ENCODE results near the gene FIS1. TPM values are rescaled to one million over a fixed set of nuclear protein-coding genes. Genes with fewer than 3 reads are reported as not detected.
"Not testable (repeated sequence)": the region's sequence is repeated elsewhere in the genome, so short reads cannot be mapped to it uniquely, and the experiment has no call there.

The FIS1 gene
- total RNA-seq, 2 experiments from 2014 or later, result 81.2 to 82.3 TPM

- Histone ChIP-seq H3K4me1 (ENCODE audit: insufficient read depth, low read length) (peaks cover 32% of the 10 kb centered on the region), H3K27me3 (ENCODE audit: control insufficient read depth in 1 of 2, insufficient read depth in 2 of 2, low read length in 2 of 2) (peaks cover 7 to 15% of the 10 kb centered on the region in 2 experiments), H3K9me3 (ENCODE audit: control insufficient read depth in 1 of 2, insufficient read depth in 1 of 2, low read length in 2 of 2) (peaks cover 0 to 11% of the 10 kb centered on the region in 2 experiments), H3K27ac (ENCODE audit: low read depth in 1 of 2, low read length in 2 of 2) (no peak overlapping the region), H3K4me3 (ENCODE audit: low read length) (no peak overlapping the region), H3K36me3 (ENCODE audit: insufficient read depth, low read length) (peaks cover 12% of the 10 kb centered on the region)
- Mint-ChIP-seq H3K36me3 (ENCODE audit: low read depth) (peaks cover 23% of the 10 kb centered on the region), H3K27ac (no peak overlapping the region), H3K4me3 (no peak overlapping the region), H3K4me1 (ENCODE audit: low read depth) (peaks cover 10% of the 10 kb centered on the region), H3K27me3 (peaks cover 18% of the 10 kb centered on the region), H3K9me3 (no peaks in the 10 kb centered on the region)
- POLR2A ChIA-PET, result no interaction called here
- no peak for TF ChIP-seq CTCF (IDR thresholded peaks at IDR 0.05)
- intact Hi-C loops (cut with DNase I, micrococcal nuclease), result no loop called here
- no peak for ATAC-seq (ENCODE audit: poor library complexity)
- CTCF ChIA-PET, result interaction anchor here (1.5 kb wide), 1 partner anchor 38 kb away, joined by 4 read pairs; no protein-coding TSS in a partner anchor
- no peak for DNase-seq
These were observed 38.8 kb downstream of the FIS1 start for GRCh38 chr7:101205901-101206664.

GRCh38 chr7:101203740-101204738, 40.8 kb downstream of the FIS1 start:
- H3K36me3 ChIP-seq (ENCODE audit: insufficient read depth, low read length), result not testable (repeated sequence)

GRCh38 chr7:101202603-101202918, 42.3 kb downstream of the FIS1 start:
- ChIA-PET CTCF (interaction anchor here (0.5 to 2.6 kb wide), 2 partner anchors 10 to 304 kb away, joined by 3 to 7 read pairs; no protein-coding TSS in a partner anchor), POLR2A (interaction anchor here (1.4 kb wide), 1 partner anchor 15 kb away, joined by 4 read pairs; the partner anchor contains the start of gene ZNHIT1)
- no peaks in the 10 kb centered on the region for H3K36me3 ChIP-seq (ENCODE audit: insufficient read depth, low read length)
- no peak for TF ChIP-seq CTCF (IDR thresholded peaks at IDR 0.05)
- DNase-seq (no peak), ATAC-seq (ENCODE audit: poor library complexity) (no peak)
- intact Hi-C loops (cut with DNase I, micrococcal nuclease), result no loop called here
- H3K4me3 ChIP-seq (ENCODE audit: low read length), result no peak overlapping the region
- no peak overlapping the region for H3K27ac ChIP-seq (ENCODE audit: low read depth in 1 of 2, low read length in 2 of 2)
- Mint-ChIP-seq H3K36me3 (ENCODE audit: low read depth) (peaks cover 4% of the 10 kb centered on the region), H3K4me1 (ENCODE audit: low read depth) (peaks cover 15% of the 10 kb centered on the region), H3K27me3 (peaks cover 36% of the 10 kb centered on the region), H3K27ac (no peak overlapping the region), H3K9me3 (no peaks in the 10 kb centered on the region), H3K4me3 (no peak overlapping the region)
- H3K27me3 ChIP-seq (ENCODE audit: control insufficient read depth in 1 of 2, insufficient read depth in 2 of 2, low read length in 2 of 2), result peaks cover 18 to 24% of the 10 kb centered on the region in 2 experiments
- H3K9me3 ChIP-seq (ENCODE audit: control insufficient read depth in 1 of 2, insufficient read depth in 1 of 2, low read length in 2 of 2), result peaks cover 0 to 13% of the 10 kb centered on the region in 2 experiments
- H3K4me1 ChIP-seq (ENCODE audit: insufficient read depth, low read length), result peaks cover 37% of the 10 kb centered on the region

More at GRCh38 chr7:101203740-101204738, 40.8 kb downstream of the FIS1 start:
- DNase-seq (peak in 11 of 14 experiments; percentile 6 to 50 (median 32)), ATAC-seq (ENCODE audit: poor library complexity) (peak; percentile 37)
- peaks cover 31% of the 10 kb centered on the region for H3K27me3 Mint-ChIP-seq
- peaks cover 18 to 24% of the 10 kb centered on the region in 2 experiments for H3K27me3 ChIP-seq (ENCODE audit: control insufficient read depth in 1 of 2, insufficient read depth in 2 of 2, low read length in 2 of 2)
- H3K4me3 Mint-ChIP-seq, result peak overlapping the region; percentile 84
- H3K36me3 Mint-ChIP-seq (ENCODE audit: low read depth), result peaks cover 16% of the 10 kb centered on the region
- peak overlapping the region; percentile 30 for H3K4me3 ChIP-seq (ENCODE audit: low read length)
- peaks cover 0 to 13% of the 10 kb centered on the region in 2 experiments for H3K9me3 ChIP-seq (ENCODE audit: control insufficient read depth in 1 of 2, insufficient read depth in 1 of 2, low read length in 2 of 2)
- POLR2A ChIA-PET, result interaction anchor here (0.9 to 1.9 kb wide), 3 partner anchors 12 to 117 kb away, joined by 3 to 11 read pairs (median 3); partner anchors contain the start of genes IFT22, PLOD3 and ZNHIT1
- peak overlapping the region; percentile 81 for H3K27ac Mint-ChIP-seq
- H3K9me3 Mint-ChIP-seq; intact Hi-C loops (cut with DNase I, micrococcal nuclease); H3K27ac ChIP-seq (ENCODE audit: low read depth in 1 of 2, low read length in 2 of 2): not testable (repeated sequence)
- H3K4me1 Mint-ChIP-seq (ENCODE audit: low read depth), result peaks cover 15% of the 10 kb centered on the region
- peaks cover 37% of the 10 kb centered on the region for H3K4me1 ChIP-seq (ENCODE audit: insufficient read depth, low read length)
- CTCF ChIA-PET, result interaction anchor here (1.2 to 2.6 kb wide), 3 partner anchors 11 to 79 kb away, joined by 3 to 7 read pairs (median 4); no protein-coding TSS in a partner anchor
